PFSK-1 (cell line): ENCODE results near the gene IKBKG.

Experiments used
- FOXP2 ChIP-seq: optimal IDR thresholded peaks from 2 replicates; pipeline ENCODE3; 2011; ENCODE audit warnings: borderline replicate concordance, control low read depth, inconsistent platforms; ENCODE audit not compliant: insufficient read depth; ENCODE audit errors: extremely low read length, extremely low read depth
- POLR2AphosphoS5 ChIP-seq: IDR thresholded peaks from 2 replicates; pipeline ENCODE4 v1.6.1; 2012; ENCODE audit warnings: low read depth, mild to moderate bottlenecking, control low read depth, low read length, moderate library complexity
- SIN3A ChIP-seq: IDR thresholded peaks from 2 replicates; pipeline ENCODE4 v1.6.1; 2012; ENCODE audit warnings: mild to moderate bottlenecking, low read length, moderate library complexity, borderline replicate concordance; ENCODE audit not compliant: insufficient read depth
- TAF1 ChIP-seq: IDR thresholded peaks from 2 replicates; pipeline ENCODE4 v1.6.1; 2012; ENCODE audit warnings: low read length, control low read depth, borderline replicate concordance; ENCODE audit not compliant: insufficient read depth
- TF ChIP-seq, protein P1 (sequence below), 2 experiments: IDR thresholded peaks; 2 replicates each; pipeline versions ENCODE4 v1.6.1 to v1.8.0; 2011 to 2012; ENCODE audit warnings: low read depth in 2 of 2, low read length in 2 of 2, control low read depth in 1 of 2, inconsistent platforms in 1 of 2, mild to moderate bottlenecking in 1 of 2, moderate library complexity in 1 of 2; ENCODE audit not compliant: insufficient read depth in 1 of 2

The IKBKG gene

DNA sequence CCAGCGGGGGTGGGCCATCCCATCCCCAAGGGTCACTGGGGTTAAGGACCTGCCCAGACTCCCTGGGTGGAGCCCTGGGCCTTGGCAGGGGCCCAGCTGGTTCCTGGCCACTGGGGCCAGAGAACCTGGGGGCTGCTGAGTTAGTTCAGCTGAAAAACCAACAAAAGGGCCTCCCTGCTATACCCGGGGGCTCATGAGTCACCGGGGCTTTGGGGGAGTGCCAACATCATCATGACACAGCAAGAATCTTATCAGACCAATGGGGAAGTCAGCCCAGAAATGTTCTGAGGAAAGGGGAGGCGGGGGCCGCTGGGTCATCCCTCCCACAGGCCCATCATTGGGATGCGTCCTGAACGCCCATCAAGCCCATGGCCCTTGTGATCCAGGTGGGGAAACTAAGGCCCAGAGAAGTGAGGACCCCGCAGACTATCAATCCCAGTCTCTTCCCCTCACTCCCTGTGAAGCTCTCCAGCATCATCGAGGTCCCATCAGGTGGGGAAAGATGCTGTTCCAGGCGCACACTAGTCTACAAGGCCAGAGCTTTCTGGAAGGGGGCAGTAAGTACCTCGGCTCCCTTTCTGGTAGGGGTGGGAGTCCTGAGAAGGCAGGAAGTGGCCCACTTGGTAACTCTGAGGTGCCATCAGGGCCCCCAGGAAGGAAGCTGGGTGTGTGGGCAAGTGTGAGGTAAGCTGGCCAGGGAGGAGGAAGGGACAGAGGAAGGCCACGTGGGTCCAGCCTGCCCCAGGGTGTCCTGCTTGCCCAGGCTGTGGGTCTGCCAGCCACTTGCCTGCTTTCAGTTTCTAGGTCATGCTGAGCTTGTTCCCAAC, 5.3 kb upstream of the IKBKG start:
- TF ChIP-seq SIN3A (no peak), TAF1 (peak; percentile 24; the same call in 1 of the 2 replicates)

DNA sequence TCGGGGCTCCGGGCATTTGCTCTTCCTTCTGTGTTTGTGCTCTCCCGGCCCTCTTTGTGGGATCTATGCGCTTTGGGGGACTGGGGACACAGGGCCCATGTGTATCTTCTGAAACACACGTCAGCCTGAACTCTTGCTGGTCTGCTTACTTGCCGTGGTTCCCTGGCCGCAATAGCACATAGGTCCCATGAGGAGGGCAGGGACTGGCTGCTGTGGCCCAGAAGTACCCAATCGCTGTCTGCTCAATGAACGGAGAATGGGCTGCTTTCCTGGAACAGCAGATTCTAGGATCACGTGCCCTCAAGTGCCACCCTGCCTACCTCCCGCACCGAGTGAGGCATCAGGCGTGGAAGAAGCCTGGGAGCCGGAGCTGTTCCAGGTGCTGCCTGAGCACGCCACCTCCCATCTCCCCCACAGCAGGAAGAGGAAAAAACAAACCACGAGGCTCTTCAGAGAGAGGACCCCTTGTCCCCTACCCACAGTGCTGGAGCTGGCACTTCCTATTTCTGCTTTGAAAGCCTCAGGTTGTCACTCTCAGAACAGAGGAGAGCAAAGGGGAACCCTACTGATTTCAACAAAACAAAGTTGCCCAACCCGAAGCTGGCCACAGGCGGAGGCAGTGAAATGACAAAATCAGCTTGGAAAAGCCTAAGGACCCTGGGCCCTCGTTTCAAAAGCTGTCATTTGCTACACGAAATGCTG, 4.5 kb upstream of the IKBKG start:
- TF ChIP-seq, protein P1, sequence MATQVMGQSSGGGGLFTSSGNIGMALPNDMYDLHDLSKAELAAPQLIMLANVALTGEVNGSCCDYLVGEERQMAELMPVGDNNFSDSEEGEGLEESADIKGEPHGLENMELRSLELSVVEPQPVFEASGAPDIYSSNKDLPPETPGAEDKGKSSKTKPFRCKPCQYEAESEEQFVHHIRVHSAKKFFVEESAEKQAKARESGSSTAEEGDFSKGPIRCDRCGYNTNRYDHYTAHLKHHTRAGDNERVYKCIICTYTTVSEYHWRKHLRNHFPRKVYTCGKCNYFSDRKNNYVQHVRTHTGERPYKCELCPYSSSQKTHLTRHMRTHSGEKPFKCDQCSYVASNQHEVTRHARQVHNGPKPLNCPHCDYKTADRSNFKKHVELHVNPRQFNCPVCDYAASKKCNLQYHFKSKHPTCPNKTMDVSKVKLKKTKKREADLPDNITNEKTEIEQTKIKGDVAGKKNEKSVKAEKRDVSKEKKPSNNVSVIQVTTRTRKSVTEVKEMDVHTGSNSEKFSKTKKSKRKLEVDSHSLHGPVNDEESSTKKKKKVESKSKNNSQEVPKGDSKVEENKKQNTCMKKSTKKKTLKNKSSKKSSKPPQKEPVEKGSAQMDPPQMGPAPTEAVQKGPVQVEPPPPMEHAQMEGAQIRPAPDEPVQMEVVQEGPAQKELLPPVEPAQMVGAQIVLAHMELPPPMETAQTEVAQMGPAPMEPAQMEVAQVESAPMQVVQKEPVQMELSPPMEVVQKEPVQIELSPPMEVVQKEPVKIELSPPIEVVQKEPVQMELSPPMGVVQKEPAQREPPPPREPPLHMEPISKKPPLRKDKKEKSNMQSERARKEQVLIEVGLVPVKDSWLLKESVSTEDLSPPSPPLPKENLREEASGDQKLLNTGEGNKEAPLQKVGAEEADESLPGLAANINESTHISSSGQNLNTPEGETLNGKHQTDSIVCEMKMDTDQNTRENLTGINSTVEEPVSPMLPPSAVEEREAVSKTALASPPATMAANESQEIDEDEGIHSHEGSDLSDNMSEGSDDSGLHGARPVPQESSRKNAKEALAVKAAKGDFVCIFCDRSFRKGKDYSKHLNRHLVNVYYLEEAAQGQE (IDR thresholded peaks at IDR 0.05; ENCODE audit: insufficient read depth in 1 of 2, low read depth in 2 of 2, low read length in 2 of 2), result 0 out of 4 replicates have a peak, but pooled peaks of 1 of the 2 experiments have one; percentile 19
- no peak for TF ChIP-seq POLR2AphosphoS5
- TF ChIP-seq SIN3A, result no peak
- no peak for TF ChIP-seq TAF1
- no peak for TF ChIP-seq FOXP2

DNA sequence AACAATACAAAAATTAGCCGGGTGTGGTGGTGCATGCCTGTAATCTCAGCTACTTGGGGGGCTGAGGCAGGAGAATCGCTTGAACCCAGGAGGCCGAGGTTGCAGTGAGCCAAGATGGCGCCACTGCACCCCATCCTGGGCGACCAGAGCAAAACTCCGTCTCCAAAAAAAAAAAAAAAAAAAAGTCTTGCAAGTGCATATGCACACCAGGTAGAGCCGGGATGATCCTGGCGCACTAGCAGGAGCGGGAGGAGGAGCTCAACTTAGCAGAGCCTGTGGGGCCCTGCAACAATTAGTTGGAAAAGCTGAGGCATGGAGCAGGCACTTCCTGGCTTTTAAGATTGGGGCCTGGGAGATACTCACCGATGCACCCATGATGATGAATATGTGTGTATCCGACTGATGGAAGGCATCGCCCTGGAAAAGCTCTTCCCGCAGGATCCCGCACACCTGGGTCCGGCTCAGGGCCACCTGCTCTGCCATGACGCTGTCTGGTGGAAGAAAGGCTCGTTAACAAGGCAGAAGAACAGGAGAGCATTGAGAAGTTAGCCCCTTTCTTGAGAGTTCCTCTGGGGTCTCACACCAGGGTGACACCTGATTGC, 1.6 kb upstream of the IKBKG start:
- TF ChIP-seq, protein P1 (IDR thresholded peaks at IDR 0.05; ENCODE audit: insufficient read depth in 1 of 2, low read depth in 2 of 2, low read length in 2 of 2), result no peak
- TF ChIP-seq POLR2AphosphoS5 (no peak), TAF1 (no peak), SIN3A (no peak)

DNA sequence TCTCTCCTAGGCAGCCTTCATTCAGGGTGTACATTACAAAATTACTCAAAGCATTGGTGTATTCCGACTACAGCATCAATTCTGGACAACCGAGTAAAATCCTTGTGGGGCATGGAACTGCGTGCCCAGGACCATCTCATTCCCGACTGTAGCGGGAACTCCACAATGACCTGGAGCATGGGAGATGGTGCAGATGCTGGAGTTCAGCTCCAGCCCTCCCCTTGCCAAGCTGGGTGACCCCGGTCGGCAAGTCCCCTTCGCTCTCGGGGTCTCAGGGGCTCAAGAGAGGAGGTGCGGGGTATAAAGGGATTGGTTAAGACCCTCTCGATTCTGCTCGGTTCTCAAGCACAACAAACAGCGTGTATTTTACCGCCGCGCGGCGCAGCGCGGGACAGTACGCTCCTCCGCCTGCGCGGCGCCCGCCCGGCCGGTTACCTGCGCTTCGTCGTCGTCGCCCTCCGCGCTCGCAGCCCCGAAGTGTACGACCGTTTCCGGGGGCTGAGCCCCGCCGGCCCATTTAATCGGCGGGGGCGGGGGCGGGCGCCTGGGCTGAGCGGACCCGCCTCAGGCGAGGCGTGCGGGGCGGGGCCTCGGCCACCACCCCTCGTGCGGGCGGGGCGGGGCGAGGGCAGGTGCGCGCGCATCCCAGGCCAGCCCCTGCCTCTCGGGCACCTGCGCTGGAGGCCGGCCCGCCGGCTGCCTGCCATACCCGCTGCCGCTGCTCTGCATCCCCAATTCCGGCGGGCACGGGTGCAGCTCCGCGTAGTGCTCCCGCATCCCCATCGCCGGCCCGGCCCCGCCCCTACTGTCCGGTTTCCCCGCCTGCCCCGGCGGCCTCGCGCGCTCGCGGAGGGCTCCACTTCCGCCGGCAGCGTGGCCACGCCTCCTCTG, 821 bp upstream of the IKBKG start, which contains the start of gene G6PD:
TSS of gene G6PD (minus strand) at position 493 of the 891 bp plus-strand sequence. CDS start 691 bp downstream, outside the sequence.
- TF ChIP-seq TAF1 (no peak), SIN3A (no peak), POLR2AphosphoS5 (peak; percentile 62)
- TF ChIP-seq, protein P1 (IDR thresholded peaks at IDR 0.05; ENCODE audit: insufficient read depth in 1 of 2, low read depth in 2 of 2, low read length in 2 of 2), result no peak

DNA sequence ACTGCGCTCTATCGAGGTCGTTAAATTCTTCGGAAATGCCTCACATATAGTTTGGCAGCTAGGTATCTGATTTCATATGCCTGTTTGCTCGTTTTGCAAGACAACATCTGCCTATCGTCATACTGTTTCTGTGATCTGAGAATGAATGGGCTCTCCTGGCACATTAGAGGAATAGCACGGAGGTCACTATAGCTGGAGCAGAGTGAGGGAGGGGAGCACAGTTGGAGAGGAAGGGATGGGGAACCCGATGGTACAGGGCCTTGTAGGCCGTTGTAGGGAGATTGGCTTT, 552 bp downstream of the IKBKG start:
- TF ChIP-seq TAF1 (no peak), POLR2AphosphoS5 (no peak), SIN3A (no peak), FOXP2 (no peak)
- TF ChIP-seq, protein P1 (IDR thresholded peaks at IDR 0.05; ENCODE audit: insufficient read depth in 1 of 2, low read depth in 2 of 2, low read length in 2 of 2), result no peak
